H9 (cell line): ENCODE measurements around the gene TNFAIP8L1. TPM values are rescaled to one million over a fixed set of nuclear protein-coding genes. Genes with fewer than 3 reads are reported as not detected.

Source experiments
- DNase-seq: peaks from one replicate; pipeline ENCODE4 v3.0.0-alpha.2; 2017
- H2AFZ ChIP-seq: one replicate; pipeline ENCODE4 v1.6.1; 2013; ENCODE audit warnings: mild to moderate bottlenecking, low read length, control low read depth, moderate library complexity
- H2AK5ac ChIP-seq: 2 replicates; pipeline ENCODE4 v1.6.1; 2013; ENCODE audit warnings: low read length, control low read depth, mixed read lengths; ENCODE audit not compliant: insufficient read length
- H2BK120ac ChIP-seq: one replicate; pipeline ENCODE4 v1.6.1; 2013; ENCODE audit warnings: low read depth, mild to moderate bottlenecking, low read length, control low read depth, inconsistent platforms; ENCODE audit not compliant: poor library complexity, severe bottlenecking
- H2BK12ac ChIP-seq: 2 replicates; pipeline ENCODE4 v1.6.1; 2013; ENCODE audit warnings: low read length, control low read depth, mixed read lengths, low read depth; ENCODE audit not compliant: insufficient read length
- H2BK15ac ChIP-seq: 2 replicates; pipeline ENCODE4 v1.6.1; 2013; ENCODE audit warnings: low read depth, low read length, control low read depth
- H2BK20ac ChIP-seq: one replicate; pipeline ENCODE4 v1.6.1; 2013; ENCODE audit warnings: low read depth, mild to moderate bottlenecking, low read length, control low read depth, inconsistent platforms; ENCODE audit not compliant: poor library complexity, severe bottlenecking
- H2BK5ac ChIP-seq: 2 replicates; pipeline ENCODE4 v1.6.1; 2013; ENCODE audit warnings: low read length, control low read depth, mixed read lengths; ENCODE audit not compliant: insufficient read length
- H3K14ac ChIP-seq: 2 replicates; pipeline ENCODE4 v1.6.1; 2013; ENCODE audit warnings: low read length, control low read depth; ENCODE audit not compliant: insufficient read depth
- H3K18ac ChIP-seq: 2 replicates; pipeline ENCODE4 v1.6.1; 2013; ENCODE audit warnings: low read depth, mild to moderate bottlenecking, mixed read lengths, low read length, control low read depth; ENCODE audit not compliant: insufficient read length
- H3K23ac ChIP-seq: 2 replicates; pipeline ENCODE4 v1.6.1; 2013; ENCODE audit warnings: low read length, control low read depth, mixed read lengths, low read depth; ENCODE audit not compliant: insufficient read length
- H3K23me2 ChIP-seq: 2 replicates; pipeline ENCODE4 v1.6.1; 2013; ENCODE audit warnings: low read depth, mild to moderate bottlenecking, mixed read lengths, low read length, control low read depth; ENCODE audit not compliant: insufficient read length, poor library complexity, severe bottlenecking
- H3K27ac ChIP-seq: 2 replicates; pipeline ENCODE4 v1.5.1; 2013; ENCODE audit warnings: low read length, control low read depth, mixed read lengths, low read depth; ENCODE audit not compliant: insufficient read length
- H3K27me3 ChIP-seq: 2 replicates; pipeline ENCODE4 v1.6.1; 2013; ENCODE audit warnings: low read length, control low read depth, inconsistent platforms; ENCODE audit not compliant: insufficient read depth
- H3K4ac ChIP-seq: 2 replicates; pipeline ENCODE4 v1.6.1; 2013; ENCODE audit warnings: low read depth, mild to moderate bottlenecking, control low read depth, inconsistent platforms, low read length, moderate library complexity
- H3K4me1 ChIP-seq: 2 replicates; pipeline ENCODE4 v1.6.1; 2013; ENCODE audit warnings: low read length, control low read depth, inconsistent platforms; ENCODE audit not compliant: insufficient read depth
- H3K4me2 ChIP-seq: 2 replicates; pipeline ENCODE4 v1.6.1; 2013; ENCODE audit warnings: low read length, control low read depth, mixed read lengths; ENCODE audit not compliant: insufficient read length, insufficient read depth
- H3K56ac ChIP-seq: 2 replicates; pipeline ENCODE4 v1.6.1; 2013; ENCODE audit warnings: low read depth, mild to moderate bottlenecking, mixed read lengths, low read length, control low read depth; ENCODE audit not compliant: insufficient read length
- H3K79me1 ChIP-seq: 2 replicates; pipeline ENCODE4 v1.6.1; 2013; ENCODE audit warnings: low read depth, mild to moderate bottlenecking, moderate library complexity, low read length, control low read depth, inconsistent platforms; ENCODE audit not compliant: insufficient read depth, poor library complexity, severe bottlenecking
- H3K79me2 ChIP-seq: 2 replicates; pipeline ENCODE4 v1.6.1; 2013; ENCODE audit warnings: low read length, control low read depth, inconsistent platforms; ENCODE audit not compliant: insufficient read depth
- H3K9ac ChIP-seq: 2 replicates; pipeline ENCODE4 v1.6.1; 2013; ENCODE audit warnings: low read length, control low read depth, mixed read lengths; ENCODE audit not compliant: insufficient read length; ENCODE audit errors: extremely low read depth
- H3K9me3 ChIP-seq: one replicate; pipeline ENCODE4 v1.6.1; 2013; ENCODE audit warnings: low read depth, low read length, inconsistent platforms; ENCODE audit not compliant: control insufficient read depth
- H3T11ph ChIP-seq: one replicate; pipeline ENCODE4 v1.6.1; 2013; ENCODE audit warnings: mild to moderate bottlenecking, low read length, control low read depth, inconsistent platforms
- H4K20me1 ChIP-seq: one replicate; pipeline ENCODE4 v1.6.1; 2013; ENCODE audit not compliant: control insufficient read depth, insufficient read length, insufficient read depth
- H4K5ac ChIP-seq: 2 replicates; pipeline ENCODE4 v1.6.1; 2013; ENCODE audit warnings: low read depth, mild to moderate bottlenecking, mixed read lengths, low read length, control low read depth; ENCODE audit not compliant: insufficient read length
- H4K8ac ChIP-seq: replicated peaks from 2 replicates; pipeline ENCODE4 v1.6.1; 2013; ENCODE audit warnings: low read length, control low read depth, mixed read lengths, low read depth; ENCODE audit not compliant: insufficient read length
- H4K91ac ChIP-seq: 2 replicates; pipeline ENCODE4 v1.6.1; 2013; ENCODE audit warnings: low read depth, mild to moderate bottlenecking, moderate library complexity, mixed read lengths, low read length, control low read depth; ENCODE audit not compliant: insufficient read length
- H3K27ac Mint-ChIP-seq, 3 experiments: 2 replicates in 2 of 3; 3 replicates in 1 of 3; pipeline ENCODE4 v1.8.0; 2020 to 2021; ENCODE audit warnings: mixed read lengths in 3 of 3, mild to moderate bottlenecking in 1 of 3, moderate library complexity in 1 of 3
- H3K27me3 Mint-ChIP-seq: 2 replicates; pipeline ENCODE4 v1.8.0; 2021; ENCODE audit warnings: low read depth, mild to moderate bottlenecking, moderate library complexity, mixed read lengths
- H3K36me3 Mint-ChIP-seq, 3 experiments: 2 replicates in 2 of 3; 3 replicates in 1 of 3; pipeline ENCODE4 v1.8.0; 2020 to 2021; ENCODE audit warnings: low read depth in 3 of 3, mixed read lengths in 3 of 3; ENCODE audit not compliant: insufficient read depth in 1 of 3
- H3K4me1 Mint-ChIP-seq, 2 experiments: 2 replicates each; pipeline ENCODE4 v1.8.0; 2020; ENCODE audit warnings: mixed read lengths in 2 of 2
- H3K4me3 Mint-ChIP-seq, 2 experiments: 2 replicates in 1 of 2; 3 replicates in 1 of 2; pipeline ENCODE4 v1.8.0; 2020 to 2021; ENCODE audit warnings: mild to moderate bottlenecking in 2 of 2, mixed read lengths in 2 of 2, moderate library complexity in 1 of 2
- H3K9me3 Mint-ChIP-seq, 2 experiments: 2 replicates in 1 of 2; 3 replicates in 1 of 2; pipeline ENCODE4 v1.8.0; 2020; ENCODE audit warnings: mild to moderate bottlenecking in 2 of 2, mixed read lengths in 2 of 2, moderate library complexity in 1 of 2
- CTCF ChIP-seq: fragments of 200-600 bp; sonication (generic); conservative IDR thresholded peaks from 3 replicates; pipeline ENCODE4 v1.8.0; 2021; ENCODE audit warnings: antibody characterized with exemption, mild to moderate bottlenecking
- WGBS: extraction: QIAGEN DNeasy Blood & Tissue Kit; methylation state at CpG from one replicate; pipeline ENCODE4 v1.1.7; 2013; ENCODE audit warnings: missing lambda C conversion rate, low lambda C conversion rate, mixed read lengths; ENCODE audit not compliant: insufficient read length; ENCODE audit errors: extremely low coverage; 5-methylcytosine and 5-hydroxymethylcytosine counted together
- total RNA-seq: library from RNA; stranded (reverse); gene quantifications from 2 replicates; pipeline ENCODE4 v1.2.1, GENCODE V29; 2021

TNFAIP8L1 gene
- total RNA-seq, 1 experiment from 2014 or later: 4.2 TPM

GRCh38 chr19:4636151-4636717, 3.1 kb upstream of the TNFAIP8L1 start:
- Mint-ChIP-seq H3K9me3 (peaks cover 0 to 3% of the 10 kb centered on the region in 2 experiments; a peak in 2 of 5 replicates), H3K27ac (no peak overlapping the region), H3K36me3 (no peaks in the 10 kb centered on the region), H3K27me3 (peaks cover 38% of the 10 kb centered on the region), H3K4me3 (peak overlapping the region; percentile 55 to 74), H3K4me1 (peaks cover 10 to 19% of the 10 kb centered on the region in 2 experiments)
- H3K27ac ChIP-seq: no peak overlapping the region
- no peak overlapping the region for H3K56ac ChIP-seq
- H2BK12ac ChIP-seq: no peak overlapping the region
- H3K9me3 ChIP-seq: no peaks in the 10 kb centered on the region
- DNase-seq: peak; percentile 82
- no peak overlapping the region for H3K23ac ChIP-seq
- H3K18ac ChIP-seq: peak overlapping the region; percentile 83
- no peak overlapping the region for H2BK5ac ChIP-seq
- no peak overlapping the region for H4K5ac ChIP-seq
- no peak overlapping the region for H3K9ac ChIP-seq
- H3K14ac ChIP-seq: no peak overlapping the region
- H4K8ac ChIP-seq: no peak overlapping the region
- no peaks in the 10 kb centered on the region for H3K4me1 ChIP-seq
- peak; percentile 97 for TF ChIP-seq CTCF
- H3K27me3 ChIP-seq: no peaks in the 10 kb centered on the region
- WGBS: no CpG with 5 or more reads among the region's 43 CpGs
- peaks cover 13% of the 10 kb centered on the region for H3K23me2 ChIP-seq
- H2BK15ac ChIP-seq: no peak overlapping the region
- H3T11ph ChIP-seq: no peak overlapping the region
- H2BK20ac ChIP-seq: no peak overlapping the region
- H3K79me2 ChIP-seq: no peaks in the 10 kb centered on the region
- H3K79me1 ChIP-seq: no peaks in the 10 kb centered on the region
- H2AFZ ChIP-seq: no peak overlapping the region
- H2AK5ac ChIP-seq: no peak overlapping the region
- no peak overlapping the region for H3K4ac ChIP-seq
- H3K4me2 ChIP-seq: peak overlapping the region; percentile 34
- H4K20me1 ChIP-seq: no peaks in the 10 kb centered on the region
- no peak overlapping the region for H4K91ac ChIP-seq
- H2BK120ac ChIP-seq: no peak overlapping the region
